Adrenal gland (tissue), 12 donors: Measurements from ENCODE around the gene HPS1. TPM values are rescaled to one million over a fixed set of nuclear protein-coding genes. Genes with fewer than 3 reads are reported as not detected.

Source experiments
- DNase-seq, 7 donors: peaks; one replicate each; pipeline ENCODE4 v3.0.0-alpha.2; 2019 to 2020
- H3K27ac ChIP-seq, 5 donors: fragments of 200-600 bp; sonication (generic) in 4 of 5; 1 replicate in 3 of 5; 2 replicates in 2 of 5; pipeline versions ENCODE4 v1.5.1 to v1.8.0; 2016 to 2020; ENCODE audit warnings: mild to moderate bottlenecking in 1 of 5
- H3K27me3 ChIP-seq: fragments of 200-600 bp; 2 replicates; pipeline ENCODE4 v1.8.0; 2021
- H3K36me3 ChIP-seq, 2 donors: fragments of 200-600 bp; replicated peaks in 1 of 2; 1 replicate in 1 of 2; 2 replicates in 1 of 2; pipeline versions ENCODE4 v1.5.1 to v1.8.0; 2018 to 2022
- H3K4me1 ChIP-seq, 2 donors: fragments of 200-600 bp; replicated peaks in 1 of 2; 1 replicate in 1 of 2; 2 replicates in 1 of 2; pipeline versions ENCODE4 v1.5.1 to v1.8.0; 2018 to 2021
- H3K4me3 ChIP-seq, 4 donors: fragments of 200-600 bp; sonication (generic) in 3 of 4; one replicate each; pipeline ENCODE4 v1.5.1; 2016 to 2018
- H3K9me3 ChIP-seq, 3 donors: fragments of 200-600 bp; sonication (generic) in 1 of 3; replicated peaks in 1 of 3; 1 replicate in 2 of 3; 2 replicates in 1 of 3; pipeline versions ENCODE4 v1.5.1 to v1.8.0; 2016 to 2021
- POLR2A ChIP-seq, 2 donors: fragments of 450-650 bp; IDR thresholded peaks; one replicate each; pipeline ENCODE4 v1.6.1; 2017; ENCODE audit warnings: antibody characterized with exemption in 2 of 2, mild to moderate bottlenecking in 2 of 2, moderate library complexity in 1 of 2
- WGBS, 4 donors: extraction: QIAGEN DNeasy Blood & Tissue Kit in 2 of 4; methylation state at CpG; one replicate each; pipeline versions ENCODE4 v1.1.5 to v1.1.7; 2013 to 2017; 5-methylcytosine and 5-hydroxymethylcytosine counted together
- intact Hi-C, 2 donors: fragments of 100-400 bp; cut with DNase I; formaldehyde crosslinking; loops; one replicate each; pipeline versions ENCODE4 v1.14.1 to v1.15.0; 2022 to 2023
- polyA plus RNA-seq, 3 donors: library from polyadenylated mRNA; stranded (reverse); fragments of 200-250 nt in 2 of 3; fragments of 350-450 nt in 1 of 3; fragmentation: Illumina TruSeq in 1 of 3; extraction: RNeasy Lipid Tissue Mini Kit (QIAGEN cat#74804) in 1 of 3; gene quantifications; one replicate each; pipeline ENCODE4 v1.2.3, GENCODE V29; 2013 to 2014
- total RNA-seq, 9 donors: library from RNA; depleted of rRNA in 4 of 9; stranded (reverse); fragments of >200 nt in 4 of 9; fragments of 120-200 nt in 1 of 9; fragmentation: NEBNext Ultra II Directional in 1 of 9; extraction: Animal tissue kit (Norgen Biotek cat#: 25700) in 1 of 9; gene quantifications; one replicate each; pipeline versions ENCODE4 v1.1.0 to v1.2.4, GENCODE V29; 2013 to 2023
- TF ChIP-seq, protein P1 (sequence below), 6 experiments: fragments of 450-650 bp in 4 of 6; fragments of 200-600 bp in 2 of 6; sonication (generic) in 1 of 6; IDR thresholded peaks; 1 replicate in 5 of 6; 2 replicates in 1 of 6; pipeline versions ENCODE4 v1.5.1 to v1.8.0; 2016 to 2021; ENCODE audit warnings: antibody characterized with exemption in 6 of 6, mild to moderate bottlenecking in 2 of 6, moderate library complexity in 1 of 6
- donor health status: healthy with polysubstance abuse.
- donor health status: Bipolar disorder and iron deficiency.
- donor health status: DM: yes; HTN: yes; CAD: no.
- donor health status: DM: no; HTN: no; CAD: no.
- donor health status: DM: no; HTN: no; CAD: no.
- donor health status: DM: yes; HTN: yes; CAD: no.

The HPS1 gene
- total and polyA plus RNA-seq, 12 donors = 28.6 to 95.6 (median 70.3) TPM

GRCh38 chr10:98449287-98449686 is 2.6 kb upstream of the HPS1 start:
- H3K4me1 ChIP-seq = peaks cover 5 to 10% of the 10 kb centered on the region in 2 donors
- no peak overlapping the region for H3K4me3 ChIP-seq
- DNase-seq = no peak
- H3K9me3 ChIP-seq = no peaks in the 10 kb centered on the region
- intact Hi-C loops = no loop called here
- H3K36me3 ChIP-seq = peaks cover 0 to 10% of the 10 kb centered on the region in 2 donors
- H3K27me3 ChIP-seq = no peaks in the 10 kb centered on the region
- H3K27ac ChIP-seq = no peak overlapping the region
- TF ChIP-seq, protein P1, sequence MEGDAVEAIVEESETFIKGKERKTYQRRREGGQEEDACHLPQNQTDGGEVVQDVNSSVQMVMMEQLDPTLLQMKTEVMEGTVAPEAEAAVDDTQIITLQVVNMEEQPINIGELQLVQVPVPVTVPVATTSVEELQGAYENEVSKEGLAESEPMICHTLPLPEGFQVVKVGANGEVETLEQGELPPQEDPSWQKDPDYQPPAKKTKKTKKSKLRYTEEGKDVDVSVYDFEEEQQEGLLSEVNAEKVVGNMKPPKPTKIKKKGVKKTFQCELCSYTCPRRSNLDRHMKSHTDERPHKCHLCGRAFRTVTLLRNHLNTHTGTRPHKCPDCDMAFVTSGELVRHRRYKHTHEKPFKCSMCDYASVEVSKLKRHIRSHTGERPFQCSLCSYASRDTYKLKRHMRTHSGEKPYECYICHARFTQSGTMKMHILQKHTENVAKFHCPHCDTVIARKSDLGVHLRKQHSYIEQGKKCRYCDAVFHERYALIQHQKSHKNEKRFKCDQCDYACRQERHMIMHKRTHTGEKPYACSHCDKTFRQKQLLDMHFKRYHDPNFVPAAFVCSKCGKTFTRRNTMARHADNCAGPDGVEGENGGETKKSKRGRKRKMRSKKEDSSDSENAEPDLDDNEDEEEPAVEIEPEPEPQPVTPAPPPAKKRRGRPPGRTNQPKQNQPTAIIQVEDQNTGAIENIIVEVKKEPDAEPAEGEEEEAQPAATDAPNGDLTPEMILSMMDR (IDR thresholded peaks at IDR 0.05) = no peak
- no peak for TF ChIP-seq POLR2A (IDR thresholded peaks at IDR 0.05)

DNA sequence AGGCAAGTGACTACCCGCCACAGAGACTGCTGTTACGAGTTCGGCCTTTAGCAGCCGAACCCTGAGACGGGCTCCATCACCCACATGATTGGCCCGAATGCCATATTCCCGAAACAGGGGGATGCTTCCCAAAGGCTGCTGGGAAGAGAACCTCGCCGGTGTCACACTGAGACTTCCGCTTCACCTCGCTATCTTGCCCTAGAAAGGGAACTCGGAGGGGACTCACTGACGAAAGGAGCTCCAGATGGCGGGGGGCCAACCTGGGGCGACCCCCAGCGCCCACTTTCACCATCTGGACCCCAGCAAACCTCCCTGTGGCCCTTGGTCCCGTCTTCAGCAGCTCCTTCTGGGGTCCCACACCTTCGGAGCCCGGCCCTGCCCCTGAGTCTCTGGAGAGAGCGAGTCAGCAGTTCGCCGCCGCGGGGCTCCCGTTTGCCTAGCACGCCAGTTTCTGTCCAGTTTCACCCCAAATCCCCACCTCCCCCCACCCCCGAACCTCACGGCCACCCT is 529 bp downstream of the HPS1 start:
- Histone ChIP-seq H3K27me3 (no peaks in the 10 kb centered on the region), H3K4me1 (peaks cover 5 to 10% of the 10 kb centered on the region in 2 donors), H3K9me3 (no peaks in the 10 kb centered on the region), H3K27ac (peak overlapping the region; percentile 84 to 96 (median 93)), H3K4me3 (peak overlapping the region; percentile 54 to 89 (median 80)), H3K36me3 (peaks cover 0 to 35% of the 10 kb centered on the region in 2 donors)
- TF ChIP-seq POLR2A (IDR thresholded peaks at IDR 0.05) = no peak
- TF ChIP-seq, protein P1 (IDR thresholded peaks at IDR 0.05) = no peak
- 1 to 2% (median 2%) methylated on average over 18 to 28 of the region's 28 CpGs for WGBS, 4 donors
- intact Hi-C loops = no loop called here
- peak; percentile 41 to 75 (median 55) for DNase-seq

GRCh38 chr10:98445200-98445812 is 1.4 kb downstream of the HPS1 start:
- Histone ChIP-seq H3K4me3 (peak overlapping the region in 1 of 4 donors; percentile 86), H3K36me3 (peaks cover 0 to 35% of the 10 kb centered on the region in 2 donors), H3K4me1 (peaks cover 5 to 12% of the 10 kb centered on the region in 2 donors), H3K27ac (peak overlapping the region in 2 of 5 donors; percentile 93 to 96), H3K9me3 (no peaks in the 10 kb centered on the region), H3K27me3 (no peaks in the 10 kb centered on the region)
- intact Hi-C loops = no loop called here
- no peak for DNase-seq
- 74 to 84% (median 79%) methylated on average over 6 to 10 of the region's 10 CpGs for WGBS, 4 donors
- TF ChIP-seq POLR2A (IDR thresholded peaks at IDR 0.05) = no peak
- TF ChIP-seq, protein P1 (IDR thresholded peaks at IDR 0.05) = no peak

GRCh38 chr10:98444314-98445006 is 2.3 kb downstream of the HPS1 start:
- Histone ChIP-seq H3K36me3 (peaks cover 0 to 43% of the 10 kb centered on the region in 2 donors), H3K4me1 (peaks cover 5 to 13% of the 10 kb centered on the region in 2 donors), H3K27ac (no peak overlapping the region), H3K9me3 (no peaks in the 10 kb centered on the region), H3K4me3 (no peak overlapping the region), H3K27me3 (no peaks in the 10 kb centered on the region)
- TF ChIP-seq POLR2A (IDR thresholded peaks at IDR 0.05) = no peak
- DNase-seq = no peak
- intact Hi-C loops = no loop called here
- 75 to 93% (median 85%) methylated on average over 6 to 9 of the region's 9 CpGs for WGBS, 4 donors
